ENCODE measurements around the gene CCDC170.

DNA sequence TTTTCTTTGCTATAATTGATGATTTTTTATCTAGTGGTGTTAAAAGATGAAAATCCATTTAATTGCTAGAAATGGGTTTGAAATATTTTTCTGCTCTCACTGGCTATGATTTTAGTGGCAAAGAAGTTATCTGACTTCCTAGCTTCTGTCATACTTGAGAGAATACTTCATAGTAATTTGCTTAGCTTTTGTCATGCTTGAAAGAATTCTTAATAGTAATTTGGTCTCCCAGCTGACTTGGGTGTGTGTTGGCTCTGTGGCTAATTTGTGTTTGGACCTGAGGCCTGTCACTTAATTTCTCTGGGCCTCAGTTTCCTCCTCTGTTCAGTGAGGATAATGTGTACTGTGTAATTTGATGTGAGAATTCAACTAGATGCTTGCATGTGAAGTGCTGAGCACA lies 29.1 kb upstream of the CCDC170 start:
- TF ChIP-seq, protein P1, sequence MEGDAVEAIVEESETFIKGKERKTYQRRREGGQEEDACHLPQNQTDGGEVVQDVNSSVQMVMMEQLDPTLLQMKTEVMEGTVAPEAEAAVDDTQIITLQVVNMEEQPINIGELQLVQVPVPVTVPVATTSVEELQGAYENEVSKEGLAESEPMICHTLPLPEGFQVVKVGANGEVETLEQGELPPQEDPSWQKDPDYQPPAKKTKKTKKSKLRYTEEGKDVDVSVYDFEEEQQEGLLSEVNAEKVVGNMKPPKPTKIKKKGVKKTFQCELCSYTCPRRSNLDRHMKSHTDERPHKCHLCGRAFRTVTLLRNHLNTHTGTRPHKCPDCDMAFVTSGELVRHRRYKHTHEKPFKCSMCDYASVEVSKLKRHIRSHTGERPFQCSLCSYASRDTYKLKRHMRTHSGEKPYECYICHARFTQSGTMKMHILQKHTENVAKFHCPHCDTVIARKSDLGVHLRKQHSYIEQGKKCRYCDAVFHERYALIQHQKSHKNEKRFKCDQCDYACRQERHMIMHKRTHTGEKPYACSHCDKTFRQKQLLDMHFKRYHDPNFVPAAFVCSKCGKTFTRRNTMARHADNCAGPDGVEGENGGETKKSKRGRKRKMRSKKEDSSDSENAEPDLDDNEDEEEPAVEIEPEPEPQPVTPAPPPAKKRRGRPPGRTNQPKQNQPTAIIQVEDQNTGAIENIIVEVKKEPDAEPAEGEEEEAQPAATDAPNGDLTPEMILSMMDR (IDR thresholded peaks at IDR 0.05; ENCODE audit: low read length), result no peak
- no peak for TF ChIP-seq EZH2 (IDR thresholded peaks at IDR 0.05; ENCODE audit: borderline replicate concordance, low read length)
